ENCODE data around the gene NUDT22.

NUDT22 gene

DNA sequence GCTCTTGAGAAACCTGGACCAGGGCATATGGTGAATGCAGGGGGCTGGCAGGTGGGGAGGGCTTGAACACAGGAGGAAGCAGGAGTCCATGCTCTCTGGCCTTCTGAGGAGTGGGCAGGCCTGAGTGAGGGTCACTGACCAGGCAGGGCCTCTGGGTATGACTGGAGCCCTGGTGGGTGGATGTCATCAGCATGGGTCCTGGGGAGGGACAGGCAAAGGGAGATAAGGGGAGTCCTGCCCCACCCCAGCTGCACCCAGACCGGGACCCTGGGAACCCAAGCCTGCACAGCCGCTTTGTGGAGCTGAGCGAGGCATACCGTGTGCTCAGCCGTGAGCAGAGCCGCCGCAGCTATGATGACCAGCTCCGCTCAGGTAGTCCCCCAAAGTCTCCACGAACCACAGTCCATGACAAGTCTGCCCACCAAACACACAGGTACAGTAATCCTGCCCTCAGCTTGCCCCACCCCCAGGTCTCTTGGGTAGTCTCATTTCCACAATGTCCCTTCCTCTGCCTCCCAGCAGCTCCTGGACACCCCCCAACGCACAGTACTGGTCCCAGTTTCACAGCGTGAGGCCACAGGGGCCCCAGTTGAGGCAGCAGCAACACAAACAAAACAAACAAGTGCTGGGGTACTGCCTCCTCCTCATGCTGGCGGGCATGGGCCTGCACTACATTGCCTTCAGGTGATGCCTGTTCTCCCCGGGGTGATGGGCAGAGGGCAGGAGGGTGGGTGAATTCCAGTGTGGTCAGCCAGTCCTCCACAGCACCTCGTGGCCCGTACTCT, 6.3 kb downstream of the NUDT22 start:
- Histone ChIP-seq H3K79me2 (ENCODE audit: control insufficient read depth, low read length) (peaks cover 39% of the 10 kb centered on the region), H4K20me1 (ENCODE audit: control insufficient read depth, insufficient read depth, low read depth, low read length) (no peaks in the 10 kb centered on the region; the same call in 1 of the 2 replicates), H3K4me3 (ENCODE audit: low read length) (0 out of 2 replicates have a peak overlapping the region, but pooled peaks have one; percentile 89), H3K9me3 (ENCODE audit: control insufficient read depth, insufficient read depth, low read length) (no peaks in the 10 kb centered on the region), H3K27ac (ENCODE audit: low read depth, low read length) (no peak overlapping the region), H3K27me3 (ENCODE audit: control insufficient read depth, low read length) (no peaks in the 10 kb centered on the region), H3F3A (ENCODE audit: control insufficient read depth, insufficient read depth) (peaks cover 24% of the 10 kb centered on the region), H3K9me2 (replicated peaks; ENCODE audit: control insufficient read depth, low read length) (no peaks in the 10 kb centered on the region), H3K4me1 (ENCODE audit: control insufficient read depth, low read length) (peaks cover 76% of the 10 kb centered on the region), H3K4me2 (ENCODE audit: low read length) (peak overlapping the region; percentile 97; the same call in 1 of the 2 replicates), H3K36me3 (ENCODE audit: control insufficient read depth, low read length) (peaks cover 23% of the 10 kb centered on the region)
- no peak for TF ChIP-seq EZH2phosphoT487 (IDR thresholded peaks at IDR 0.05; ENCODE audit: borderline replicate concordance, low read length)
- TF ChIP-seq, protein P1, sequence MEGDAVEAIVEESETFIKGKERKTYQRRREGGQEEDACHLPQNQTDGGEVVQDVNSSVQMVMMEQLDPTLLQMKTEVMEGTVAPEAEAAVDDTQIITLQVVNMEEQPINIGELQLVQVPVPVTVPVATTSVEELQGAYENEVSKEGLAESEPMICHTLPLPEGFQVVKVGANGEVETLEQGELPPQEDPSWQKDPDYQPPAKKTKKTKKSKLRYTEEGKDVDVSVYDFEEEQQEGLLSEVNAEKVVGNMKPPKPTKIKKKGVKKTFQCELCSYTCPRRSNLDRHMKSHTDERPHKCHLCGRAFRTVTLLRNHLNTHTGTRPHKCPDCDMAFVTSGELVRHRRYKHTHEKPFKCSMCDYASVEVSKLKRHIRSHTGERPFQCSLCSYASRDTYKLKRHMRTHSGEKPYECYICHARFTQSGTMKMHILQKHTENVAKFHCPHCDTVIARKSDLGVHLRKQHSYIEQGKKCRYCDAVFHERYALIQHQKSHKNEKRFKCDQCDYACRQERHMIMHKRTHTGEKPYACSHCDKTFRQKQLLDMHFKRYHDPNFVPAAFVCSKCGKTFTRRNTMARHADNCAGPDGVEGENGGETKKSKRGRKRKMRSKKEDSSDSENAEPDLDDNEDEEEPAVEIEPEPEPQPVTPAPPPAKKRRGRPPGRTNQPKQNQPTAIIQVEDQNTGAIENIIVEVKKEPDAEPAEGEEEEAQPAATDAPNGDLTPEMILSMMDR (IDR thresholded peaks at IDR 0.05; ENCODE audit: low read depth, low read length, poor library complexity, severe bottlenecking): no peak

DNA sequence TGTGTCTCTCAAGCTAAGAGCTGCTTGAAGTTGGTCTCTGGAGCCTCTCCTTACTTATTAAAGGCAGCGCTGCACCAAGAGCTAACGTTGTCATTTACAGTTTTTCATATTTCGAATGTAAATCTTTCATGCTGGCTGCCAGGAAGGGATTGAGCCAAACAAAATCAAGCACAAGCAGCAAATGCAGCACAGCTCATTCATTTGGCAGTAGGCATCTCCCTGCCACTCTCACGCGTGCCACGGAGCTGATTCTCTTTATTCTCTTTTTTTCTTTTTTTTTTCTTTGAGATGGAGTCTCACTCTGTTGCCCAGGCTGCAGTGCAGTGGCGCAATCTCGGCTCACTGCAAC, 6.9 kb downstream of the NUDT22 start:
- Histone ChIP-seq H3K36me3 (ENCODE audit: control insufficient read depth, low read length) (peaks cover 29% of the 10 kb centered on the region), H3K4me3 (ENCODE audit: low read length) (no peak overlapping the region), H3K4me1 (ENCODE audit: control insufficient read depth, low read length) (peaks cover 77% of the 10 kb centered on the region), H3K27ac (ENCODE audit: low read depth, low read length) (no peak overlapping the region), H3K27me3 (ENCODE audit: control insufficient read depth, low read length) (no peaks in the 10 kb centered on the region), H3K4me2 (ENCODE audit: low read length) (no peak overlapping the region), H3K79me2 (ENCODE audit: control insufficient read depth, low read length) (peaks cover 36% of the 10 kb centered on the region), H3K9me3 (ENCODE audit: control insufficient read depth, insufficient read depth, low read length) (no peaks in the 10 kb centered on the region), H3K9me2 (replicated peaks; ENCODE audit: control insufficient read depth, low read length) (no peaks in the 10 kb centered on the region), H4K20me1 (ENCODE audit: control insufficient read depth, insufficient read depth, low read depth, low read length) (no peaks in the 10 kb centered on the region; the same call in 1 of the 2 replicates), H3F3A (ENCODE audit: control insufficient read depth, insufficient read depth) (peaks cover 29% of the 10 kb centered on the region)
- TF ChIP-seq, protein P1 (IDR thresholded peaks at IDR 0.05; ENCODE audit: low read depth, low read length, poor library complexity, severe bottlenecking): no peak
- no peak for TF ChIP-seq EZH2phosphoT487 (IDR thresholded peaks at IDR 0.05; ENCODE audit: borderline replicate concordance, low read length)

DNA sequence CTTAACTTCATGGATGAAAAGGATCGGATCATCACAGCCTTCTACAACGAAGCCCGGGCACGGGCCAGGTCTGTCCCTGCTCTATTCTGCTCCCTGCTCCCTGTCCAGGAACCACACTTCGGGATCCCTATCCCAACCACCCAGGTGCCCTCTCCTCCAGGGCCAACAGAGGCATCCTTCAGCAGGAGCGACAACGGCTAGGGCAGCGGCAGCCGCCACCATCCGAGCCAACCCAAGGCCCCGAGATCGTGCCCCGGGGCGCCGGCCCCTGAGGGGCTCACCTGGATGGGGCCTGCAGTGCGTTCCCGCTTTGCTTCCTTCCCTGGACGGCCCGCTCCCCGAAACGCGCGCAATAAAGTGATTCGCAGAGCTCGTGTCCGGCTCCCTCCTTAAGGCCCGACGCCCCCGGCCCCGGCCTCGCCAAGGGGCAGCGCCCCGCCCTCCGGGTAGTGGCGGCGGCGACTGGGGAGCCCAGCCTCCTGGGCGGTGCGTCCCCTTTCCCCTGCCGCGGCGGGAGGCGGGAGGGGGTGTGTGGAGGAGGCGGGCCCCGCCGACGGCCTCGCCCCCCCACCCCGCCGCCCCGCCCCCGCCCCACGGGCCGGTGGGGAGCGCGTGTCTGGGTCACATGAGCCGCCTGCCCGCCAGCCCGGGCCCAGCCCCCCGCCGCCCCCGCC, 8.0 kb downstream of the NUDT22 start, which contains the start of gene VEGFB:
Gene VEGFB (plus strand): TSS at position 672 of the 674 bp plus-strand sequence. CDS start 250 bp downstream, outside the sequence.
- peak within 1 kb of the TSS; percentile 98 for H3K4me2 ChIP-seq (ENCODE audit: low read length)
- peak within 1 kb of the TSS; percentile 44 for H3K27ac ChIP-seq (ENCODE audit: low read depth, low read length)
- H4K20me1 ChIP-seq (ENCODE audit: control insufficient read depth, insufficient read depth, low read depth, low read length): no peaks in the 10 kb centered on the region; the same call in 1 of the 2 replicates
- peaks cover 78% of the 10 kb centered on the region for H3K4me1 ChIP-seq (ENCODE audit: control insufficient read depth, low read length)
- H3K79me2 ChIP-seq (ENCODE audit: control insufficient read depth, low read length): peaks cover 33% of the 10 kb centered on the region
- peaks cover 37% of the 10 kb centered on the region for H3F3A ChIP-seq (ENCODE audit: control insufficient read depth, insufficient read depth)
- no peaks in the 10 kb centered on the region for H3K9me3 ChIP-seq (ENCODE audit: control insufficient read depth, insufficient read depth, low read length)
- no peaks in the 10 kb centered on the region for H3K9me2 ChIP-seq (replicated peaks; ENCODE audit: control insufficient read depth, low read length)
- no peaks in the 10 kb centered on the region for H3K27me3 ChIP-seq (ENCODE audit: control insufficient read depth, low read length)
- TF ChIP-seq, protein P1 (IDR thresholded peaks at IDR 0.05; ENCODE audit: low read depth, low read length, poor library complexity, severe bottlenecking): no peak
- TF ChIP-seq EZH2phosphoT487 (IDR thresholded peaks at IDR 0.05; ENCODE audit: borderline replicate concordance, low read length): no peak
- peak within 1 kb of the TSS; percentile 90 for H3K4me3 ChIP-seq (ENCODE audit: low read length)
- peaks cover 38% of the 10 kb centered on the region for H3K36me3 ChIP-seq (ENCODE audit: control insufficient read depth, low read length)

All from DOHH2 (cell line).